GM12801 (cell line): ENCODE results near the gene NXPH1.

Experiments used
- TF ChIP-seq, protein P1 (sequence below): IDR thresholded peaks from one replicate; pipeline ENCODE4 v1.5.1; 2011; ENCODE audit warnings: control low read depth; ENCODE audit not compliant: insufficient read length; ENCODE audit errors: extremely low read depth

Gene NXPH1

DNA sequence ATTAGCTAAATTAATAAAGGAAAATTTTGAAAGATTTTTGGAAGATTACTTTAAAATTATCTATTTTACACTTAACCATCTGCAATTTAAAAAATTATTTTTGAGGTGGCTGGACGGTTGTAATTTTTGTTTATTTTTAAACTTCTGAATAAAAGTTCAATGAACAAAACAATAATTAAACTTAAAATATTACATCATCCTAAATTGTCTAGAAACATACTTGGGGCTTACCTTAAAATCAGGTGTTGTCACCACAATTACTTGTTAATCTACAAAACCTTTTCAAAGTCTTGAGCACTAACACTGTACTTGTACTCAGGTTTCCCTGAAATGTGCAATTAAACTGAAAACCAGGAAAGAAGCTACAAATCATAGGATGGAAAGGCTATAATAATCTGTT, 328.3 kb downstream of the NXPH1 start:
- TF ChIP-seq, protein P1, sequence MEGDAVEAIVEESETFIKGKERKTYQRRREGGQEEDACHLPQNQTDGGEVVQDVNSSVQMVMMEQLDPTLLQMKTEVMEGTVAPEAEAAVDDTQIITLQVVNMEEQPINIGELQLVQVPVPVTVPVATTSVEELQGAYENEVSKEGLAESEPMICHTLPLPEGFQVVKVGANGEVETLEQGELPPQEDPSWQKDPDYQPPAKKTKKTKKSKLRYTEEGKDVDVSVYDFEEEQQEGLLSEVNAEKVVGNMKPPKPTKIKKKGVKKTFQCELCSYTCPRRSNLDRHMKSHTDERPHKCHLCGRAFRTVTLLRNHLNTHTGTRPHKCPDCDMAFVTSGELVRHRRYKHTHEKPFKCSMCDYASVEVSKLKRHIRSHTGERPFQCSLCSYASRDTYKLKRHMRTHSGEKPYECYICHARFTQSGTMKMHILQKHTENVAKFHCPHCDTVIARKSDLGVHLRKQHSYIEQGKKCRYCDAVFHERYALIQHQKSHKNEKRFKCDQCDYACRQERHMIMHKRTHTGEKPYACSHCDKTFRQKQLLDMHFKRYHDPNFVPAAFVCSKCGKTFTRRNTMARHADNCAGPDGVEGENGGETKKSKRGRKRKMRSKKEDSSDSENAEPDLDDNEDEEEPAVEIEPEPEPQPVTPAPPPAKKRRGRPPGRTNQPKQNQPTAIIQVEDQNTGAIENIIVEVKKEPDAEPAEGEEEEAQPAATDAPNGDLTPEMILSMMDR = no peak

DNA sequence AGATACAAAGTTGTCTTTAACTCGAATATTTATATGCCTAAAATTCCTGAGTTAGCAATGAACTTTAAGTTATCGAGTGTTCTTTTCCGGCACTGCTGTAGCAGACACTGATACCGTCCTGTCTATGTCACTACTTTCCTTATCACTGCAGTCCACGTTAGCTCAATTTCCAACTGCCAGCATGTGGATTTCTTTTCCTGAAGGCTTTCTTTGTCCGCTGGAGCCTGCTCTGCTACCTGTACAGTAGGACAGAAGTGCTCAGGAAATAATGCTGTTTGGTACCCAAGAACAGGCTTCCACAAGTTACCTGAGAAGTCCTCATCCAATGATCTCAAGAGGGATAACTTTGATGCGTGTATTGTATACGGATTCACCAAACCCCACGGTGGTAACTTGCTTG, 329.4 kb downstream of the NXPH1 start:
- TF ChIP-seq, protein P1 = no peak

DNA sequence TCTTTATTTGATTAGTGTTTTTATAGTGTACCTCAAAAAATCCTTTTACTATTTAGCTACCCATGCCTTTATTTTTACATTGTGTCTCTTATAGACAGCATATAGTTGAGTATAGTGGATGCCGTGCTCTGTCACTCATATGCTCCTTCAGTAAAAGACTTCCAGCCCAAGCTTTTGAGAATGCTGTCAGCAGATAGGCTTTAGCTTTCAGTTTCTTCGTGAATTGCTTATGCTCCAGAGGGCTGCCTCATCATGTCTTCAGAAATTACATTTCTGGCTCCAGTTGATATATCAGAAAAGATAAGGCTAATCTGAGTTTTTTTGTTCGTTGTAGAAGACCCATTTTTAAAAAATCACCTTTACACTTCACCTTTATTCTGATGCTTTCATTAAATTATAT, 332.0 kb downstream of the NXPH1 start:
- TF ChIP-seq, protein P1 = no peak

DNA sequence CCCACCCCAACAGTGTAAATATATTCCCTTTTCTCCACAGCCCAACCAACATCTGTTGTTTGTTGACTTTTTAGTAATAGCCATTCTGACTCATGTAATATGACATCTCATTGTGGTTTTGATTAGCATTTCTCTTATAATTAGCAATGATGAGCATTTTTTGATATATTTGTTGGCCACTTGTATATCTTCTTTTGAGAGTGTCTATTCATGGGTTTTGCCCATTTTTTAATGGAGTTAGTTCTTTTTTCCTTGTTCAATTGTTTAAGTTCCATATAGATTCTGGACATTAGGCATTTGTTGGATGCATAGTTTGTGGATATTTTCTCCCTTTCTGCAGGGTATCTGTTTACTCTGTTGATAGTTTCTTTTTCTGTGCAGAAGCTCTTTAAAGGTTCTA, 340.1 kb downstream of the NXPH1 start:
- TF ChIP-seq, protein P1 = no peak

DNA sequence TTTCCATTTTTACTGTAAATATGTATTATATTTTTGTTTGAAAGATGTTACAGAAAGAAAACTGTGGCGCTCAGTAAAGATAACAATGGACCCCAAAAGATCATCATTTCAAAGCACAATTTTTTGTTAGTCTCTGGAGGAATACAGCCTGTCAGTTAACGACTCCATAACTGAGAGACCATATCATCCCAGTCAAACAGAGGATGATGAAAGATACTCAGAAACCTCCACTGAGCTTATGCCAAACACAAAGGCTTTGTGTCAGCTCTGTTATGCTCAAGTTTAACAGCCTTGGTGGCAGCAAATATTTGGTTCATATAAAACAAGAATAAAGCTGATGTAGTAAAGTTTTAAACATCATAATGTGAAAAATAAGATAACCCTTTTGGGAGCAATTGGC, 345.1 kb downstream of the NXPH1 start:
- TF ChIP-seq, protein P1 = no peak

DNA sequence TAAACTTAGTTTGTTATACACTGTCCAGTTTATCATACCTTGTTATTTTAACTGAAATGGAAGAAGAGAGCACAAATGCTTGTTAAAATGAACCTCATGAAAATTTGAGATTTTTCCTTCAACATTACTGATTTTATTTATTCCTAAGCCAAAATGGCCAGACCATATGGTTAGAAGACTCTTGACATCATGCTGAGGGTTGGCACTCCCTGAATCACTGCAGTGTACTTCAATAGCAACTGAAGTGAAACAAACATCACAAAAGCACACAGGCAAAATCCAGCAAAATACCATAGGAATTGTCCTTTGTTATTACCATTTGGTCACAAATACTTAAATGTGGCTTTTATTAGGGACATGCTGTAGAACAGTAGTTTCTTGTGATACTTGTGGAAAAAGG, 347.8 kb downstream of the NXPH1 start:
- TF ChIP-seq, protein P1 = no peak

DNA sequence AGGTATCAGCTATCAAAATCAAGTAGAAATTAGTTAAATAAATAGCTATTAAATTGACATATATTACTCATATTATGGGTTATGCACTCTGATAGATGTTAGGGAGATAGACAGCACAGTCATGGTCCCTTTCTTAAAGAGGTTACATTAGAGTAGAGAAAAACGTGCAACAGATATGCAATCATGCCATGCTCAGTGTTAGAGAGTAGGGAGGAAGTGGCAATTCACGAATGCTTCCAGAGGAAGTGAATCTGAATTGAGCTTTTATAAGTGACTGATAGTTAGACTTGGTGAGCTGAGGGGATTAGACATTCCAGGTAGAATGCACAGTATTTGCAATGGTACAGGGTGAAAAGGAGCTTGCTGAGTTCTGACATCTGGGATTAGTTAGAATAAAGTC, 349.8 kb downstream of the NXPH1 start:
- TF ChIP-seq, protein P1 = no peak

DNA sequence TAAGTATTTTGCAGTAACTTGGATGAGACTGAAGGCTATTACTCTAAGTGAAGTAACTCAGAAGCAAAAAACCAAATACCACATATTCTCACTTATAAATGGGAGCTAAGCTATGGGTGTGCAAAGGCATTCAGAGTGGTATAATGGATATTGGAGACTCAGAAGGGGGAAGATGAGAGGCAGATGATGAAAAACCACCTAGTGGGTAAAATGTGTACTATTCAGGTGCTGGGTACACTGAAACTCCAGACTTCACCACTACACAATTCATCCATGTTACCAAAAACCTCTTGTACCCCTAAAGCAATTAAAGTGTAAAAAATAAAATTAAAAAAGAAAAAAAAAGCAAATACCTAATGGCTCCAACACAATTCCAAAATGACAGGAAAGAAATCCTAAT, 351.7 kb downstream of the NXPH1 start:
- TF ChIP-seq, protein P1 = no peak
